ENCODE measurements around the gene VPS52. TPM values are rescaled to one million over a fixed set of nuclear protein-coding genes. Genes with fewer than 3 reads are reported as not detected.

Gene VPS52
- total and polyA plus RNA-seq, 9 of the 15 experiments (the other 6 are each of a cell fraction or from before 2014, with no cell fraction given) = 24.4 to 103 (median 40.2) TPM

DNA sequence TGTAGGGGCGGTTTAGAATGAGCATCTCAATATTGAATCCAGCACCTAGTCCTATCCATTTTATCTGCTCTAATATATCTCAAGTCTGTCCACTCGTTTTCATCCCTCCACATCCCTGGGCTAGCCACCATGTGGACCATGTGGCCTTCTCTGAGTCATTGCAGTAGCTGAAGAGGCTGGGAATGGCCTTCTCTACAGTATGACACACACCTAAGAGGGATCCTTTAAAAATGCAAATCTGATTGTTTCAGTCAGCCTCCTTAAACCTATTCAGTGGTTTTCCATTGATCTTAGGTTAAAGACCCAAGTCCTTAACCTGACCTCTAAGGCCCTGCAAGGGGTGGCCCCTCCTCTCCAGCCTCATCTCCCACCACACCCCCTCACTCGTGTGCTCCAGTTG, 54.0 kb downstream of the VPS52 start:
- no peak for FAIRE-seq
- Histone ChIP-seq H3K9me3 (replicated peaks; ENCODE audit: control insufficient read depth, insufficient read depth, low read depth, low read length) (no peaks in the 10 kb centered on the region), H3K4me3 (no peak overlapping the region), H3K36me3 (ENCODE audit: control insufficient read depth, insufficient read depth, low read length) (no peaks in the 10 kb centered on the region), H3K27ac (ENCODE audit: extremely low read depth, low read depth, low read length) (no peak overlapping the region), H3K4me2 (ENCODE audit: insufficient read depth, low read length) (no peak overlapping the region), H4K20me1 (replicated peaks; ENCODE audit: control insufficient read depth, insufficient read depth, low read length) (no peaks in the 10 kb centered on the region), H3K79me2 (ENCODE audit: control insufficient read depth, insufficient read depth, low read length) (no peaks in the 10 kb centered on the region), H3K27me3 (ENCODE audit: control insufficient read depth in 2 of 2, insufficient read depth in 2 of 2, low read length in 2 of 2) (peaks cover 7 to 15% of the 10 kb centered on the region in 2 experiments; a peak in 4 of 5 replicates), H3K4me1 (replicated peaks in 1 of 2; ENCODE audit: control insufficient read depth in 2 of 2, insufficient read depth in 2 of 2, low read length in 2 of 2) (peaks cover 0 to 22% of the 10 kb centered on the region in 2 experiments; a peak in 2 of 5 replicates), H2AFZ (ENCODE audit: low read depth, low read length) (no peak overlapping the region), H3K9ac (ENCODE audit: insufficient read depth in 1 of 2, low read depth in 2 of 2, low read length in 2 of 2) (no peak overlapping the region), H3K9me1 (ENCODE audit: control insufficient read depth, insufficient read depth, low read length) (no peaks in the 10 kb centered on the region)
- no peak for ATAC-seq
- WGBS (ENCODE audit: insufficient coverage, low coverage, missing lambda C conversion rate) = 8% methylated on average over 3 of the region's 3 CpGs
- in situ Hi-C loops (cut with MboI) (no loop called here), intact Hi-C loops (cut with micrococcal nuclease) (no loop called here)
- TF ChIP-seq SIRT6 (IDR thresholded peaks at IDR 0.05; ENCODE audit: low read depth, low read length) = no peak
- TF ChIP-seq NELFE (IDR thresholded peaks at IDR 0.05; ENCODE audit: insufficient read depth, insufficient read length) = no peak
- ChIA-PET POLR2A (interaction anchor here (2.2 kb wide), 1 partner anchor 8 kb away, joined by 12 read pairs; the partner anchor contains the start of gene RING1), CTCF (ENCODE audit: low intra/inter-chr PET ratio) (no interaction called here)
- no TSS peak for BruUV-seq (replicated peaks)
- peak in 3 of 4 experiments; percentile 5 to 6 (median 5) for DNase-seq (ENCODE audit: extremely low read depth in 1 of 4, low spot score in 3 of 4)

DNA sequence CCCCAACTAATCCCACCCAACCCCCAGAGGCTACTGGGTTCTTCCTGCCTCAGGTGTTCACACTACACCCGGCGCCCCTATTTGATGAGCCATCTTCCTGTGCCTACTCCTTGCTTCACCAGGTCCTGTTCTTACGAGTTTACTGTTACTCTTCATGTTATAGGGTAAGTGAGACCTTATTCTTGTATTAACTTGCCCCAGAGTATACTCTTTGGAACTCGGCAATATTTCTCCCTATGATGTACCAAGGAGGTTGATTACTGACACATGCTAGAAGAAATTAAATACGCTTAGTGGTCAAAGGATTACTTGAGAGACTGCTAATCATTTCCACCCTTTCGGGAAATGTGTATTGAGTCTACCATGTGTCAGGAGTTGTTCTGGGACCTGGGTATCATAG, 54.4 kb downstream of the VPS52 start:
- no peak for FAIRE-seq
- intact Hi-C loops (cut with micrococcal nuclease) (no loop called here), in situ Hi-C loops (cut with MboI) (no loop called here)
- H2AFZ ChIP-seq (ENCODE audit: low read depth, low read length) = no peak overlapping the region
- no peak overlapping the region for H3K4me3 ChIP-seq
- H3K27me3 ChIP-seq (ENCODE audit: control insufficient read depth in 2 of 2, insufficient read depth in 2 of 2, low read length in 2 of 2) = peaks cover 5 to 15% of the 10 kb centered on the region in 2 experiments; a peak in 4 of 5 replicates
- no peak overlapping the region for H3K4me2 ChIP-seq (ENCODE audit: insufficient read depth, low read length)
- H3K9ac ChIP-seq (ENCODE audit: insufficient read depth in 1 of 2, low read depth in 2 of 2, low read length in 2 of 2) = no peak overlapping the region
- H3K9me3 ChIP-seq (replicated peaks; ENCODE audit: control insufficient read depth, insufficient read depth, low read depth, low read length) = no peaks in the 10 kb centered on the region
- no peak for ATAC-seq
- ChIA-PET CTCF (ENCODE audit: low intra/inter-chr PET ratio) (interaction anchor here (0.6 kb wide), 1 partner anchor 136 kb away, joined by 3 read pairs; no protein-coding TSS in a partner anchor), POLR2A (no interaction called here)
- no TSS peak for BruUV-seq (replicated peaks)
- H3K9me1 ChIP-seq (ENCODE audit: control insufficient read depth, insufficient read depth, low read length) = no peaks in the 10 kb centered on the region
- no peaks in the 10 kb centered on the region for H4K20me1 ChIP-seq (replicated peaks; ENCODE audit: control insufficient read depth, insufficient read depth, low read length)
- TF ChIP-seq SIN3A (IDR thresholded peaks at IDR 0.05; ENCODE audit: borderline replicate concordance in 2 of 2, control insufficient read depth in 1 of 2, low read depth in 2 of 2, low read length in 2 of 2) = no peak
- no peak for TF ChIP-seq BRD9 (IDR thresholded peaks at IDR 0.05; ENCODE audit: low read depth, partially characterized antibody)
- TF ChIP-seq NCOR1 (IDR thresholded peaks at IDR 0.05) = no peak
- TF ChIP-seq, protein P1, sequence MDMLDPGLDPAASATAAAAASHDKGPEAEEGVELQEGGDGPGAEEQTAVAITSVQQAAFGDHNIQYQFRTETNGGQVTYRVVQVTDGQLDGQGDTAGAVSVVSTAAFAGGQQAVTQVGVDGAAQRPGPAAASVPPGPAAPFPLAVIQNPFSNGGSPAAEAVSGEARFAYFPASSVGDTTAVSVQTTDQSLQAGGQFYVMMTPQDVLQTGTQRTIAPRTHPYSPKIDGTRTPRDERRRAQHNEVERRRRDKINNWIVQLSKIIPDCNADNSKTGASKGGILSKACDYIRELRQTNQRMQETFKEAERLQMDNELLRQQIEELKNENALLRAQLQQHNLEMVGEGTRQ (CRISPR knock-in tag; IDR thresholded peaks at IDR 0.05) = no peak
- no peak for TF ChIP-seq NR4A1 (CRISPR knock-in tag; IDR thresholded peaks at IDR 0.05)
- TF ChIP-seq NR4A1 (tag; IDR thresholded peaks at IDR 0.05) = no peak
- no peak for TF ChIP-seq TCF7L2 (IDR thresholded peaks at IDR 0.05; ENCODE audit: low read depth, low read length)
- TF ChIP-seq RFX7 (CRISPR knock-in tag; IDR thresholded peaks at IDR 0.05) = no peak
- no peak for TF ChIP-seq BRCA1 (IDR thresholded peaks at IDR 0.05)
- TF ChIP-seq BRCA1 (CRISPR knock-in tag; IDR thresholded peaks at IDR 0.05) = no peak
- TF ChIP-seq MYNN (IDR thresholded peaks at IDR 0.05) = no peak
- TF ChIP-seq MYNN (CRISPR knock-in tag; IDR thresholded peaks at IDR 0.05) = no peak
- TF ChIP-seq NUFIP1 (IDR thresholded peaks at IDR 0.05; ENCODE audit: partially characterized antibody) = no peak
- TF ChIP-seq ZNF197 (CRISPR knock-in tag; IDR thresholded peaks at IDR 0.05; ENCODE audit: low read depth) = no peak
- TF ChIP-seq PPARD (CRISPR knock-in tag; IDR thresholded peaks at IDR 0.05) = no peak
- no peaks in the 10 kb centered on the region for H3K79me2 ChIP-seq (ENCODE audit: control insufficient read depth, insufficient read depth, low read length)
- H3K36me3 ChIP-seq (ENCODE audit: control insufficient read depth, insufficient read depth, low read length) = peaks cover under 1% of the 10 kb centered on the region; the same call in 1 of the 3 replicates
- H3K4me1 ChIP-seq (replicated peaks in 1 of 2; ENCODE audit: control insufficient read depth in 2 of 2, insufficient read depth in 2 of 2, low read length in 2 of 2) = peaks cover 0 to 22% of the 10 kb centered on the region in 2 experiments; a peak in 2 of 5 replicates
- H3K27ac ChIP-seq (ENCODE audit: extremely low read depth, low read depth, low read length) = no peak overlapping the region
- peak in 3 of 4 experiments; percentile 3 to 4 (median 4) for DNase-seq (ENCODE audit: extremely low read depth in 1 of 4, low spot score in 3 of 4)
- WGBS (ENCODE audit: insufficient coverage, low coverage, missing lambda C conversion rate) = 11% methylated on average over 6 of the region's 6 CpGs
